ENCODE results near the gene ADAMTS8.

DNA sequence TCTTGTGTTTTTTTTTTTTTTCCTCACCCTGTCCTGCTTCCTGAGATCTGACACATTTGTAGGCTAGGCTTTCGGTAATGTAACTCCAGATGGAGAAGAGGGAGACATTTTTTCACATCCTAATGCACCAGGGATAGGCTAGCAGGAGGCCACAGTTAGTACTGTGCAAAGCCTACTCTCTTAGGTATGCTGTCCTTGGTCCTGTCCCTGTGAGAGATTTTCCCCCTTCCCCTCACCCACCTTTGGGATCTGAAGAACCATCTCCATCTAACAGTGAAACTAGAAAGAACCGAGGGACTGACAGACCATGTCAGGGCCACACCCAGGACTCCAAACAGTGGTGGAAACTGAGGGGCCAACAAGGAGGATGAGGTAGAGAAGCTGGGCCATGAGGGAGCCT, 29.2 kb downstream of the ADAMTS8 start:
- TF ChIP-seq, protein P1, sequence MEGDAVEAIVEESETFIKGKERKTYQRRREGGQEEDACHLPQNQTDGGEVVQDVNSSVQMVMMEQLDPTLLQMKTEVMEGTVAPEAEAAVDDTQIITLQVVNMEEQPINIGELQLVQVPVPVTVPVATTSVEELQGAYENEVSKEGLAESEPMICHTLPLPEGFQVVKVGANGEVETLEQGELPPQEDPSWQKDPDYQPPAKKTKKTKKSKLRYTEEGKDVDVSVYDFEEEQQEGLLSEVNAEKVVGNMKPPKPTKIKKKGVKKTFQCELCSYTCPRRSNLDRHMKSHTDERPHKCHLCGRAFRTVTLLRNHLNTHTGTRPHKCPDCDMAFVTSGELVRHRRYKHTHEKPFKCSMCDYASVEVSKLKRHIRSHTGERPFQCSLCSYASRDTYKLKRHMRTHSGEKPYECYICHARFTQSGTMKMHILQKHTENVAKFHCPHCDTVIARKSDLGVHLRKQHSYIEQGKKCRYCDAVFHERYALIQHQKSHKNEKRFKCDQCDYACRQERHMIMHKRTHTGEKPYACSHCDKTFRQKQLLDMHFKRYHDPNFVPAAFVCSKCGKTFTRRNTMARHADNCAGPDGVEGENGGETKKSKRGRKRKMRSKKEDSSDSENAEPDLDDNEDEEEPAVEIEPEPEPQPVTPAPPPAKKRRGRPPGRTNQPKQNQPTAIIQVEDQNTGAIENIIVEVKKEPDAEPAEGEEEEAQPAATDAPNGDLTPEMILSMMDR (IDR thresholded peaks at IDR 0.05), result no peak
- no peak for TF ChIP-seq POLR2A (IDR thresholded peaks at IDR 0.05)

All from right lobe of liver (tissue), 4 donors.